GM18868 (cell line): ENCODE data around the gene ZFHX2.

Source experiments
- ATAC-seq: cut with Tn5 transposase; IDR thresholded peaks from one replicate; pipeline ENCODE4 v1.9.1; 2021; ENCODE audit warnings: mild to moderate bottlenecking, moderate library complexity; ENCODE audit not compliant: unreplicated experiment

Gene ZFHX2

GRCh38 chr14:23561873-23562821 is 10.6 kb upstream of the ZFHX2 start:
- no peak for ATAC-seq

DNA sequence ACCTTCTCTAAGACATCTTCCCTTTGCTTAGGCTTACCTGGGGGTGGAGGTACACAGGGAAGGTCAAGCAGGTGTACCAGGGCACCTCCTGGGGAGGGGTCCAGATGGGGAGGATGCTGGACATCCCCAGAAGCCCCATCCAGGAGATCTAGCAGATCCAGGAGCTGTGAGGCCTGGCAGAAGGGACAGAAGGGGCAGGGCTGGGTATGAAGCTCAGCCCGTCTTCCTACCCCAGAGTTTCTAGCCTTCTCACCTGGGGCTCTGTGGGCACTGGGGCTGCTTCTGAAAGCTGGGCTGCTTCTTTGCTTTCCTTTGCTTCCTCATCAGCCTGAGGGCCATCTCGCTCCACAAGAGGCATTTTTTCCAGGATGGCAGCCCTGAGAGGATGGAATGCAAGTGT is 9.7 kb upstream of the ZFHX2 start:
- no peak for ATAC-seq

DNA sequence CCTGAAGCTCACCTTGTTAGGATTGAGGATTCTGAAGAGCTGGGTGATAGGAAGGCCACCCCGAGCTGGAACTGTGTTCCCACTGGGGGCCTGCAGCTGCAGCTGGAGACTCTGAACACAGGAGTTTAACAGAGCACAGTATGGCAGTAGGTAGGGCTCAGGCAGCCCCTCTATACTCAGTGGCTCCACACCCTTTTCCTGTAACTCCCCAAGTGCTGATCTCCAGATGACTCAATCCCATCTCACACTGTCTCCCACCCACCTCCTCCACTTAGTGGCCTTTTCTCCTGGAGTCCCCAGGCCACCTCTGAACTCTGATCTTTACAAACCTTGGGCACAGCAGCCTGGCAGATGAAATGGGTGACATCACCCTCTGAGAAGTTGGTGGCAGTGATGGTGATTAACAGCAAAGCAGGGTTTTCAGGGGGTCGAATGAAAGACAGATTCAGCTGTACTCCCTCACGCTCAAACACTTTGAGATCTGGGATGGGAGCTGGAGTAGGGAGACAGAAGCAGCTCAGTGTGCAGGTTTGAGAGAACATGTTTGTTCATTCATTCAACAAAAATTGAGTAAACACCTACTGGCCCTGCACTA is 8.5 kb upstream of the ZFHX2 start:
- ATAC-seq = no peak

DNA sequence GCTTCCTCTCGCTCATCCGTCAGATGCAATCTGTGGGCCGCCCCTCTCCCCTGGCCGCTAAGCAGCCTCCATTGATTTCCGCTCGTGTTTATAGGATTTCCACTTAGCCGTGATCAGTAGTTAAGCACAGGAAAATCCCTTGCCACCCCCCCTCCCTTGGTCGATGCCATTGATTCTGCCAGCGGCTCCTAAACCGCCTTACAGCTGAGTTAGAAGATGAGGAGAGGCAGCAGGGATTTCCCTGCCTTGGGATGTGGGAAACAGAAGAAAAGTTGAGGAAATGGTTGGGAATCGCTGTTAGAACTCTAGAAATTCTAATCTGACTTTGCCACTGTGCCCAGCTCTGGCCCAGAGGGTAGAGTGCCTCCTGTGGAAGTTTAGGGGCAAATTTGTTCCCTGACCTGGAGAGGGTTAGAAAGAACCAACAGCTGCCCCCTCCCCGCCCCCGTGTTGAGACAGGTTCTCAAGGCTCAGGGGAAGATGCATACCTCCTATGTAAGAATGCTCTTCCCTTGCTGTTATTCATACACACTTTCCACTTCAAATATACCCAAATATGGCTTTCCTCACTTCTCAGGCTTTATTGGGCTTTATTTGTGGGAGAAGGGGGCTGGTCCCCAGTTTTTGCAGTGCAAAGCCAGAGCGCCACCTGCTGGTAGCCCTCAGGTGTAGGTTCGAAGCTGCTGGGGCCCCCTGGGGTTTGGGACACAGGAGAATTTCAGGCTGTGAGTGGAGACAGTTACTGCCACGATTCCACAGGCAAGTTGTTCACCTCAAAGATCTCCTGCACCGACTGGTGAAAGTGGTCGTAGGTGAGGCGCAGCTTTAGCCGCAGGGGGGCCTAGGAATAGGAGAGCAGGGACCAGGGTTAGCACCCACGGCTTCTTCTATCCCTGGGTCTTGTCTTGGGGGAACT is 7.7 kb upstream of the ZFHX2 start:
- no peak for ATAC-seq

GRCh38 chr14:23558346-23559009 is 6.9 kb upstream of the ZFHX2 start:
- ATAC-seq = no peak

DNA sequence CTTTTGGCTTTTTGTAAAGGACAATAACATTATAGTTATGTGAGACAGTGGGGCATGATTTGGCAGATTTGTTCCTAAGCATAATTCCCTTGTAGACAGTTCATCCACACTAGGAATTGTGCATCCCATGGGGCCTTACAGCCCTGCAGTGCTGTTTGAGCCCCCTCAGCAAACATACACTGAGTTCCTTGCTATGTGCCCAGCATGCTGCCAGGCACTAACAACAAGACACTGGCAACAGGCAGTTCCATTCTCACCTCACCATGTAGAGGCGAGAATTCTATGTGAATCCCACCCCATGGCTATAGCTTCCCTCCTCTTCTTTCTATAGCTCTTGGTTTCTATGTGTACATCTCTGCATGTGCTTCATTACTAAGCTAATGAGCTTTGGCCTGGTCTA is 6.4 kb upstream of the ZFHX2 start:
- no peak for ATAC-seq

DNA sequence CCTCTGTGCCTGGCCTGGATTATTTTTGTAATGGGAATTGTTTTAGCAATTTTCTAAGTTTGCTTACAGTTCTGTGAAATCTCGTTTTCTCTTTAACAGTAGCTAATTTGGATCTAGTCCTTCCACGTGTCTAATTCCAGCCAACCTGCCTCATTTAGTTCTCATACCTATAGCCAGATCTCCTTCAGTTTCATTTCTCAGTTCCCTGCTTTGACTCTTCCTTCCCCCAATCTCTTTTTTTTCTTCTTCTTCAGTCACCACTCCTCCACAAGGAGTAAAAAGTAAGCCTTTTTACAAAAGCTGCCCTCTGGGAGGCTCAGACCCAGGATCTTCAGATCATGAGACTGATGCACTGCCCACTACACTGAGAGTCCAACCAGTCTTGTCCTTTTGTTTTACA is 6.0 kb upstream of the ZFHX2 start:
- ATAC-seq = no peak

GRCh38 chr14:23556700-23557440 is 5.3 kb upstream of the ZFHX2 start:
- ATAC-seq = no peak

GRCh38 chr14:23555882-23556699 is 4.5 kb upstream of the ZFHX2 start, which contains the start of gene THTPA:
Gene THTPA (plus strand): TSS chr14:23556271. CDS start chr14:23556758, 487 bp downstream.
- peak; percentile 86 for ATAC-seq

DNA sequence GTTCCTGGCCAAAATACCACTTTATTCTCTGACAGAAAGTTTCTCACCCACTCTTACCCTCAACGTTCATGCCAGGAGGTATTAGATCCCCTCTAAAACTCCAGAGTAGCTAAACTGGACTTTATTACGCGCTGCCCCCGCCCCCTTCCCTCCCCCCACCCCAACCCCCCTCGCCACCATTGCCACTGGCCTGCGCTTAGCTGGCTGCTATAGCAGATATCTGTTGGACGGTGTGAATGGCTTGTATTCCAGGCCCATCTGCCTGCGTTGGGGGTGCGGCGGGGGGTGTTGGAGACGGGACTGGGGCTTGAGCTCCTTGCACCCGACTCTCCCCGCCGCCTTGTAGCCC is 3.9 kb upstream of the ZFHX2 start:
- no peak for ATAC-seq

DNA sequence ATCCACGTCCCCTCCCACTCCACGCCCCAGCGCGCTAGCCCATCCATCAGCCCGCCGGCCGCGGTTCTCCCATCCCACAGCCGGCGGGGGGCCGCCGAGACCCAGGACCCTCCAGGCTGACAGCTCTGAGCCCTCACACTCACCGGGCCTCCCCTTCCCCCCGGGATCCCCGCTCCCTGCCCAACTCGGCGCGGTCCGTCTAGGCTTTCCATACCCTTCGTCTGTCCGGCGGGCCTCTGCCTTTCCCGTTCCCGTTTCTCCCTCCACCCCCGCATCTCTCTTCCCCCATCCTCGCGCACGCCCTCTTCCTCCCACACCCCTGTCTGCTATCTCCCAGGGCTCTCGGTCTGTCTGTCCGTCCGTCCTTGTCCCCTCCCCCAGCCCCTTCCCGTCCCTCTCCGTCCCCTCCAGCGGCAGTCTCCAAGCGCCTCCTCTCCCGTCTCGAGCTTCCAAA is 726 bp downstream of the ZFHX2 start:
- ATAC-seq = no peak

GRCh38 chr14:23550131-23550811 is 1.3 kb downstream of the ZFHX2 start:
- no peak for ATAC-seq

- ATAC-seq = no peak
Observed at GRCh38 chr14:23548351-23549318, 2.9 kb downstream of the ZFHX2 start.

DNA sequence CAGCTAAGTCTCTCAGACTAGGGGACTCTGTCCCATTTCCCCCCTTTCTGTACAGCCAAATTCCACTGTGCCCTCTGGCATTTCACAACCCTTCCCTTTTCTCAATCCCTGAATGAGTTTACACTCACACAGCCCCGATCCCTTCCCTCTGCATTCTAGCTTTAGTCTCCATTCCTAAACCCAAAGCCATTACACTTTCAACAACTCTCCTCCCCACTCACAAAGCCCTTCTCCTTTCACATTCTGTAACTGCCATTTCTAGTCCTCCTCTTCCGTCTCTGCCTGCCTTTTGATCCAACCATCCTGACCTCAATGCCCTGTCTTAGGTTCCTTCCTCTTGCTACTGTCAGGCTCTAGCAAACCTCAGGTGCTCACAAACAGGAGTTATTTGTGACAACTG is 3.6 kb downstream of the ZFHX2 start:
- ATAC-seq = no peak

DNA sequence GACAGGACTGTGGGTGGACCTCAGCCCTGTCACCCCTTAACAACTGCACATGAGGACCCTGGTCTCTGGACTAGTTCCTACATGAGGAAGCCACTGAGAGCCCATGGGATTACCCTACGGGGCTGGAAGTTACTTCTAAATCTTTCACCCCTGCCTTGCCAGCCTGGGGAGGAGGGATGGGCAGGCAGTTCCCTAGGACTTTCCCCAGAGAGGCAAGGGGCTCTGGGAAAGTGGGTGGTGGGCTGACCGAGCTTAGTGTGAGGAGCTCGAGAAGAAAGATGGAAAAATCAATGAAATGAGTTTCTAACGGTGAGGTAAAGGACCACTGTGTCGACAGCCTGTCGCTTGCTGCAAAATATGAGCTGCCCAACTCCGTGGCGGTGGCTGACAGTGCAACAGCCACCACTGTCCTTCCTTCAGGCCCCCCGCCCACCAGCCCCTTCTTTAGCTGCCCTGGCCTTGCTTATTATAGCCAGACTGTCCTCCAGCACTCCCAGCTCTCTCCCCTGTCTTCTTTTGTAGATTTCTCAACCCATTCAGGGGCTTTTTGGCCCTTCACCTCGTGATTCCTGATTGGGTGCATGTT is 5.0 kb downstream of the ZFHX2 start:
- ATAC-seq = no peak

DNA sequence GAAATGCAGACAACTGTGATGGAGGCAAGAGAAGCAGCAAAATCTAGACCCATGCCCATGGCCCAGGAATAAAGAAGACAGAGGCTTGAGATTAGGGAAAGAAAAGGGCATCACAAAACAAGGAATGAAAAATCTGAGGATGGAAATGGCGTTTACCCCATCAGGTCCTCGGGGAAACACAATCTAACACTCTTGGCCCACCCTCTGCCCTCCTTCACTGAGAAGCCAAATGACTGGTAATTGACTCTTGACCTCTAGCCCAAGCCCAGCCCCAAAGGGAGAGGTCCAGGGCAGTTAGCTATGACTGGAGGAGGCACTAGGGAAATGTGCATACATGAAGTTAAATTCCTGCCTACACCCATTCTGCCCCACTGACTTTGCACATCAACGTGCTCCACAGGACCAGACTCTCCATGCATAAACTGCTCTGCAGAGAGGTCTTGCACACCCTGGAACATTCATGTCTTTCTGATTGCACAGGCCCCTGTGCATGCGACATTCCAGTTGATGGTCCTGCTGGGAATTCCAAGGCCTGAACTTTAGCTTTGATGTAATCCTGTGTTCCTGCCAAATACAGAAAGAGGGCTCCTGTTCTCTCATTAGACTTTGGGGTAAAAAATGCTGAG is 5.7 kb downstream of the ZFHX2 start:
- no peak for ATAC-seq
